Effector memory CD8-positive, alpha-beta T cell (primary cell): ENCODE measurements around the gene CSAD.

Experiments used
- ATAC-seq: fragments of 150-1000 bp; cut with Tn5 transposase; replicated peaks from 2 replicates; pipeline ENCODE4 v1.10.0; 2021; ENCODE audit warnings: mild to moderate bottlenecking, moderate library complexity
- DNase-seq, 3 experiments: peaks; one replicate each; pipeline ENCODE4 v3.0.0; 2021
- H3K27ac Mint-ChIP-seq, 2 donors: one replicate each; pipeline ENCODE4 v1.8.0; 2022; ENCODE audit warnings: mild to moderate bottlenecking in 2 of 2, mixed read lengths in 2 of 2, moderate library complexity in 2 of 2
- H3K27me3 Mint-ChIP-seq, 2 donors: one replicate each; pipeline ENCODE4 v1.8.0; 2022; ENCODE audit warnings: mixed read lengths in 2 of 2
- H3K36me3 Mint-ChIP-seq: one replicate; pipeline ENCODE4 v1.8.0; 2022; ENCODE audit warnings: mild to moderate bottlenecking, moderate library complexity, mixed read lengths; ENCODE audit not compliant: insufficient read depth
- H3K4me1 Mint-ChIP-seq, 2 donors: one replicate each; pipeline ENCODE4 v1.8.0; 2022; ENCODE audit warnings: low read depth in 2 of 2, mixed read lengths in 2 of 2
- H3K4me3 Mint-ChIP-seq, 2 donors: one replicate each; pipeline ENCODE4 v1.8.0; 2022; ENCODE audit warnings: mild to moderate bottlenecking in 2 of 2, mixed read lengths in 2 of 2, moderate library complexity in 2 of 2
- H3K9me3 Mint-ChIP-seq, 2 donors: one replicate each; pipeline ENCODE4 v1.8.0; 2022; ENCODE audit warnings: mixed read lengths in 2 of 2

The CSAD gene

DNA sequence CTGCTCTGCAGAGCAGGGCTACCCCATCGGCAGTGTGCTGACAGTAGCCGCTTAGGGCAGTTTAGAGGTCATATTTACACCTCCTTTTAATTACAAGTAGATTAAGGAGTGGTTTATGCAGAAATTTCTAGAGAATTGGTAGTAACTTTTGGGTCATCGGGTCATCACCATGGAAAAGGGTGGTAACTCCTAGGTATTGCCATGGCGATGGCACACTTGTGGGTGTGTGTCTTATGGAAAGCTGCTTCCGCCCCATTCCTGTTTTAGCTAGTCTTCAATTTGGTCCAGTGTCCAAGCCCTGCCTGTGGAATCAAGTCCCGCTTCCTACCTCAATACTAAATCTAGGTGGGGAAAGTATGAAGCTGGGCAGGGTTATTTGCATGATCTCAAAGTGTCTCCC, 29.7 kb downstream of the CSAD start:
- no peaks in the 10 kb centered on the region for H3K9me3 Mint-ChIP-seq
- no peak for ATAC-seq
- H3K27me3 Mint-ChIP-seq: no peaks in the 10 kb centered on the region
- no peak for DNase-seq
- no peak overlapping the region for H3K27ac Mint-ChIP-seq
- H3K4me3 Mint-ChIP-seq: no peak overlapping the region
- H3K36me3 Mint-ChIP-seq: peaks cover 3% of the 10 kb centered on the region
- no peaks in the 10 kb centered on the region for H3K4me1 Mint-ChIP-seq

DNA sequence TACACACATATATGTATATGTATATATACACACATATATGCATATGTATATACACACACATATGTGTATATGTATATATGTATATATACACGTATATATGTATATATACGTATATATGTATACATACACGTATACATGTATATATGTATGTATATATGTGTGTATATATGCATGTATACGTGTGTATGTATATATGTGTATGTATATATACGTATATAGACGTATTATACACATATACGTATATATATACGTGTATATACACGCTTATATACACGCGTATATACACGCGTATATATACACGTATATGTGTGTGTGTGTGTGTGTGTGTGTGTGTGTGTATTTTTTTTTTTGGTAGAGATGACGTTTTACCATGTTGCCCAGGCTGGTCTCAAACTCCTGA, 33.1 kb downstream of the CSAD start:
- H3K4me1 Mint-ChIP-seq: no peaks in the 10 kb centered on the region
- H3K4me3 Mint-ChIP-seq: no peak overlapping the region
- H3K27me3 Mint-ChIP-seq: no peaks in the 10 kb centered on the region
- DNase-seq: no peak
- no peak for ATAC-seq
- peaks cover 3% of the 10 kb centered on the region for H3K36me3 Mint-ChIP-seq
- no peaks in the 10 kb centered on the region for H3K9me3 Mint-ChIP-seq
- no peak overlapping the region for H3K27ac Mint-ChIP-seq

DNA sequence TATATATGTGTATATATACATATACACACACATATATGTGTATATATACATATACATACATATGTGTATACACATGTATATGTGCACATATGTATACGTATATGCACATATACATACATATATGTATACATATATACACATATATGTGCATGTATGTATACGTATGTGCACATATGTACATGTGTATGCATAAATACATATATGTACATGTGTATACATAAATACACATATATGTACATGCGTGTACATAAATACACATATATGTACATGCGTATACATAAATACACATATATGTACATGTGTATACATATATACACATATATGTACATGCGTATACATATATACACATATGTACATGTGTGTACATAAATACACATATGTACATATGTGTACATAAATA, 33.5 kb downstream of the CSAD start:
- DNase-seq (no peak), ATAC-seq (no peak)
- H3K9me3 Mint-ChIP-seq: no peaks in the 10 kb centered on the region
- H3K27ac Mint-ChIP-seq: no peak overlapping the region
- H3K4me3 Mint-ChIP-seq: no peak overlapping the region
- no peaks in the 10 kb centered on the region for H3K27me3 Mint-ChIP-seq
- peaks cover 3% of the 10 kb centered on the region for H3K36me3 Mint-ChIP-seq
- no peaks in the 10 kb centered on the region for H3K4me1 Mint-ChIP-seq

DNA sequence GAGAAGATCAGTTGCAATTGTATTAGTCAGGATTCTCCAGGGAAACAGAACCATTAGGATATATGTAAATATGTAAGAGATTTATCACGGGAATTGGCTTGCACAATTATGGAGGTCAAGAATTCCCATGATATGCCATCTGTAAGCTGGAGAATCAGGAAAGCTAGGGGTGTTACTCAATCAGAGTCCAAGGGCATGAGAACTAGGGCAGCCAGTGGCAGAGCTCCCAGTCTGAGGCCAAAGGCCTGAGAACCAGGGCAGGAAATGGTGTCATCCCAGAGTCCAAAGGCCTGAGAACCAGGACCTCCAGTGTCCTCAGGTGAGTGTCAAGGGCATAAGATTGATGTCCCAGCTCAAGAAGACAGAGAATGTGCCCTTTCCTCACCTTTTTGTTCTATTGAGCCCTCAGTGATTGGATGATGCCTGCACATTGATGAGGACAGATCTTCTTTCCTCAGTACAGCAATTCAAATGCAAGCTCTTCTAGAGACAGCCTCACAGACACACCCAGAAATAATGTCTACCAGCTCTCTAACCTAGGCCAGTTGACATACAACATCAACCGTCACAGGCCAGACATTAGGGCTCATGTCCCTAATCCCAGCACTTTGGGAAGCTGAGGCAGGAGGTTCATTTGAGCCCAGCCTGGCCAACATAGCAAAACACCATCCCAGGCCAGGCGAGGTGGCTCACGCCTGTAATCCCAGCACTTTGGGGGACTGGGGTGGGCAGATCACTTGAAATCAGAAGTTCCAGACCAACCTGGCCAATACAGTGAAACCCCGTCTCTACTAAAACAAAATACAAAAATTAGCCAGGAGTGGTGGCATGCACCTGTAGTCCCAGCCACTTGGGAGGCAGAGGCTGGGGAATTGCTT, 35.1 kb downstream of the CSAD start:
- Mint-ChIP-seq H3K27ac (no peak overlapping the region), H3K4me3 (no peak overlapping the region), H3K4me1 (no peaks in the 10 kb centered on the region), H3K36me3 (peaks cover 3% of the 10 kb centered on the region), H3K9me3 (no peaks in the 10 kb centered on the region), H3K27me3 (no peaks in the 10 kb centered on the region)
- ATAC-seq: no peak
- no peak for DNase-seq

DNA sequence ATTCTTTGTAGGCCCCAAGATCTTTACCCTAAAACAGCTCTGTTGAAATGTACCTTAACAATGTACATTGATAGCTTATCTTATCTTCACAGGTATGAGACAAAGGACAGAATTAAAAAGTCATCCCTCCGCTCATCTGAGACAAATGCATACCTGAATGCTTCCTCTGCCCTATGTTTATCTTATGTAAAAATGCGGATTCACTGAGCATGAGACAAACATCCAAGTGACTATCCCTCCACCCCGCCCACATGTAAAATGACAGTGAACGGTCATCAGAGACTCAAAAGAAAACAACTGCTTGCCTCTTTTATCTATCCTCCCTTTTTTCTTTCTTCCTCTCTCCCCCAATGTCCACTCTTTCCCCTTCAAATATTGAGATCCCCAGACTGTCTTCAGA, 37.4 kb downstream of the CSAD start:
- ATAC-seq (no peak), DNase-seq (no peak)
- no peaks in the 10 kb centered on the region for H3K9me3 Mint-ChIP-seq
- H3K27ac Mint-ChIP-seq: no peak overlapping the region
- H3K36me3 Mint-ChIP-seq: no peaks in the 10 kb centered on the region
- H3K4me3 Mint-ChIP-seq: no peak overlapping the region
- peaks cover 6 to 9% of the 10 kb centered on the region in 2 donors for H3K27me3 Mint-ChIP-seq
- no peaks in the 10 kb centered on the region for H3K4me1 Mint-ChIP-seq

DNA sequence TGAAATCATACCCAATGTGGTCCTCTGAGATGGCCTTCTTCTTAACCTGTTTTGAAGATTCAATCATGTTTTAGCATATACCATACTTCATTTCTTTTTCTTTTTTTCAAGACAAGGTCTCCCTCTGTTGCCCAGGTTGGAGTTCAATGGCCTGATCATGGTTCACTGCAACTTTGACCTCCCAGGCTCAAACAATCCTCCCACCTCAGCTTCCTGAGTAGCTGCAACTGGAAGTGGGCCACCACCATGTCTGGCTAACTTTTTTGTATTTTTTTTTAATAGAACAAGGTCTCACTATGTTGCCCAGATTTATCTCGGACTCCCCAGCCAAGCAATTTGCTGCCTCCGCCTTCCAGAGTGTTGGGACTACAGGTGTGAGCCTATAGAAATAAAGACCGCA, 47.0 kb downstream of the CSAD start:
- H3K4me1 Mint-ChIP-seq: no peaks in the 10 kb centered on the region
- H3K27ac Mint-ChIP-seq: peak overlapping the region in 1 of 2 donors; percentile 12
- H3K36me3 Mint-ChIP-seq: no peaks in the 10 kb centered on the region
- H3K4me3 Mint-ChIP-seq: no peak overlapping the region
- DNase-seq (no peak), ATAC-seq (no peak)
- no peaks in the 10 kb centered on the region for H3K9me3 Mint-ChIP-seq
- H3K27me3 Mint-ChIP-seq: peaks cover 26 to 27% of the 10 kb centered on the region in 2 donors

DNA sequence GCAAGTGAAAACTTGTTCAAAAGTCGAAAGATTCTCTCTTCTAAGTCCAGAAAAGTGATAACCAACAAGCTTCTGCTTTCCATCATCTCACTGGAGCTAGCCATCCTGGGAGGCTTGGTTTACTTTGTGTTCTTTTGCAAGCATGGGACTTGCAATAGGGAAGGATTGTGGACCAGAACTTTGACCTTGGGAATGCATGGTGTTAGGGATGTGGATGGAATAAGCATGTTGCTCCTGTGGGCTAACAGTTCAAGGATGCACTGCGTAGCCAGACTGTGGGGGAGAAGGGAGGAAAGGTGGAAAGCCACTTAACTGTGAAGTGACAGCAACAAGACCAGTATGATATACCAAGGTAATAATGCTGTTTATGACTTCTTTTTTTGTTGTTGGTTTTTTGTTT, 48.9 kb downstream of the CSAD start:
- no peaks in the 10 kb centered on the region for H3K4me1 Mint-ChIP-seq

DNA sequence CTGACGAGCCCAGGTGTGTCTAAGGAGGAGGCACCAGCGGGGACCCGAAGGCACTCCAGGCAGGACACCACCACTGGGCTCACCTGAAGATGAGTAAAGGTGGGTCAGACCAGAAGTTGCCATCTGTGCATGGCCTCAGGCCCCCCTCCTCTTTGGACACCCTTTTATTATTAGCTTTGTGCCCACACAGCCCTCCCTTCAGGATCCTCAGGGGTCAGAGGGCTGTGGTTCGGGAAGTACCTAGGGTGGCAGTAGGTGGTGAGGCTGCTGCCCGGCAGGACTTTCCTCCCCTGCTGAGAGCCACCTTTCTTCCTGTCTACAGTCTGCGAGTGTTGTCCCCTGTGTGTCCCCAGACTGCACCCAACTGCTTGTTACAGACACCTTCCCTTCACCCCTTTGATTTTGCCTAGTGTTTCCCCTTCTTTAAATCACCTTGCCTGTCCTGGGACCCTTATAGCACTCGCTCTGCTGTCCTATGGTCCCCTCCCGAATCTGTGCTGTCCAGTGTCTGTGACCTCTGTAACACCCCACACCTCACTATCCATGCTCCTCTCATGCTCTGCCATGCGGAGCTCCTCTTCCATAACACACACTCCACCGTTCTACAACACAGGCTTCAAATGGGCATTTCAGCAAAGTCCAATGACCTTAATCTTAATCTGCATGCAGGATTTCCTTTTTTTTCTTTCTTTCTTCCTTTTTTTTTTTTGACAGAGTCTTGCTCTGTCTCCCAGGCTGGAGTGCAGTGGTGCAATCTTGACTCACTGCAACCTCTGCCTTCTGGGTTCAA, 51.8 kb downstream of the CSAD start:
- Mint-ChIP-seq H3K4me1 (no peaks in the 10 kb centered on the region), H3K27ac (no peak overlapping the region), H3K9me3 (no peaks in the 10 kb centered on the region), H3K27me3 (peaks cover 14 to 15% of the 10 kb centered on the region in 2 donors), H3K4me3 (no peak overlapping the region), H3K36me3 (no peaks in the 10 kb centered on the region)
- DNase-seq: no peak
- no peak for ATAC-seq

More for the DNA sequence above, 48.9 kb downstream of the CSAD start:
- no peaks in the 10 kb centered on the region for H3K36me3 Mint-ChIP-seq
- ATAC-seq: no peak
- no peak overlapping the region for H3K4me3 Mint-ChIP-seq
- peaks cover 14 to 15% of the 10 kb centered on the region in 2 donors for H3K27me3 Mint-ChIP-seq
- DNase-seq: no peak
- H3K9me3 Mint-ChIP-seq: no peaks in the 10 kb centered on the region
- no peak overlapping the region for H3K27ac Mint-ChIP-seq

DNA sequence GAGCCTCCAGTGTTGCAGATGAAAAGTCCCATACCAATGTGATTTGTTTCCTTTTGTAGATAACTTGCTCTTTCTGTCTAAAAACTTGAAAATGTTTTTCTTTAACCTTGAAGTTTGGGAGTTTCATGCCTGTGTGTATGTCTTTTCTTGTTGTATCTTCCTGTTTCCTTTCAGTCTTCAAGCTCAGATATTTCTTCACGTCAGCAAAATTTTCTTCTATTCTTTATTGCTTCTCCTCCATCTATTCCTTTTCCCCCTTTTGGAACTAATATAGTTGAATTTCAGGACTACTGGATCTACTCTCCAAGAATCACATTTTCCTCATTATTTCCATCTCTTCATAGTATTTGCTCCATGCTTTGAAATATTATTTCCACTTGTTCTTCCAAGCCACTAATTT, 53.6 kb downstream of the CSAD start:
- no peak for ATAC-seq
- Mint-ChIP-seq H3K27ac (no peak overlapping the region), H3K4me1 (no peaks in the 10 kb centered on the region), H3K9me3 (no peaks in the 10 kb centered on the region), H3K36me3 (no peaks in the 10 kb centered on the region), H3K27me3 (peaks cover 14 to 15% of the 10 kb centered on the region in 2 donors), H3K4me3 (no peak overlapping the region)
- DNase-seq: no peak

DNA sequence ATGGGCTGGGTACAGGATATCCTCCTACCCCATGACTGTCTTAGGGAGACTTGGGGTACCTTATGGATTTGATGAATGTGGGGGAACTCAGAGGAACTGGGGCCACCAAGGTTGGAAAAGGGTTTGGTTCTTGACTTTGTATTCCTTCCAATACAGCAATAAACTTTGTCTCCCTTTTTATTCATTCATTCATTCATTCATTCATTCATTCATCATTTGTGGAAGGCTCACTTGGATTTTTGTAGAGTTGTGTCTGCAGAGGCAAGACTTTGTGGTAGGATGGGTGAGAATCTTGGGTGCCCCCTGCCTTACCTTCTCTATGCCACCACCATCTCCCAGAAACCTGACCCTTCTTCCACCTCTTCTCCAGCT, 56.4 kb downstream of the CSAD start:
- Mint-ChIP-seq H3K27me3 (peaks cover 4 to 5% of the 10 kb centered on the region in 2 donors), H3K4me3 (no peak overlapping the region), H3K9me3 (no peaks in the 10 kb centered on the region), H3K4me1 (no peaks in the 10 kb centered on the region), H3K27ac (no peak overlapping the region), H3K36me3 (no peaks in the 10 kb centered on the region)
- ATAC-seq (no peak), DNase-seq (no peak)

DNA sequence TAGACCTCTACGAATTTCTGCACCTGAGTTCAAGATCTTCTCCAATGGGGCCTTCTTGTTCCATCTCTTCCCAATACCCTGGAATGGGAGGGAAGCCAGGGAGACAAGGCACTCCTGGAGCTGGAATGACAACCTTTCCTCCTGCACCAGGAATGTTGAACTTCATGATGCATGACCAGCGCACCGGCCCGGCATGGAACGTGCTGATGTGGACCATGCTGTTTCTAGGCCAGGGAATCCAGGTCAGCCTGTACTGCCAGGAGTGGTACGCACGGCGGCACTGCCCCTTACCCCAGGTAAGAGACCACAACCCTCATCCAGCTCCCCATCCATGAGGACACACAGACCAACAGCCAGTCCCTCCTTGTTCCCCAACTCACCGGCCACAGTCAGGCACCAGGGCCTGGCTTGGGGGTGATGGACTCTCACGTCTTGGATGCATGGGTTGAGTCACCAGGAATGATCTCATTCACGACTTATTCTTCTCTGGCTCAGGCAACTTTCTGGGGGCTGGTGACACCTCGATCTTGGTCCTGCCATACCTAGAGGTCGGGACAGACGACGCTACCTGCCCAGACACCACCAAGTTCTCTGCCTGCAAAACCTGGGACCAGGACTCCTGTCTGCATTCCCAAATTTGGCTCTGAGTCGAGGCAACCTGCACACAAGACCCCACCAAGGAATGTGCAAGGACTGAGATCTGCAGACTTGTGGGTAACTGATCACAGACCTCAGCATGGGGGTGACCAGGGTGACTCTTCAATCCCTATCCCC, 57.0 kb downstream of the CSAD start:
- DNase-seq (no peak), ATAC-seq (no peak)
- Mint-ChIP-seq H3K4me1 (no peaks in the 10 kb centered on the region), H3K27me3 (no peaks in the 10 kb centered on the region), H3K9me3 (no peaks in the 10 kb centered on the region), H3K4me3 (no peak overlapping the region), H3K27ac (no peak overlapping the region), H3K36me3 (no peaks in the 10 kb centered on the region)

DNA sequence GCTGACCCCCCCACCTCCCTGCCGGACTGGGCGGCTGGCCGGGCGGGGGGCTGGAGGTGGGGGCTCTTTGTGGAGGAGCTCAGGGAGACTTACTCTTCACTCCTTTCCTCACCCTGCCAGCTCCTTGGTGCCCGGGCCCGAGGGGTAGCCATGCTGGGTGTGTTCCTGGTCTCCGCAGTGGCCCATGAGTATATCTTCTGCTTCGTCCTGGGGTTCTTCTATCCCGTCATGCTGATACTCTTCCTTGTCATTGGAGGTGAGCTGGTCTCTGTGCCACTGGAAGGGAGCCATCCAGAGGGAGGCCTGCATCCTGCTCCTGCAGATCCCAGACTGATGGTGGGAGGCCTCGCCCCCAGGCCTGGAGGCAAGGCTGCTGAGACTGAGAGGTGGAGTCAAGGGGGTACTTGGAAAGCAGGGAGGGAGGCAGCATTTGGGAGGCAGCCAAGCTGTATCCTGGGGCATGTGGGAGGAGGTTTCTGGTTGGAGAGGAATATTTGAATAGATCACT, 57.7 kb downstream of the CSAD start:
- no peaks in the 10 kb centered on the region for H3K9me3 Mint-ChIP-seq
- no peak overlapping the region for H3K4me3 Mint-ChIP-seq
- H3K27me3 Mint-ChIP-seq: no peaks in the 10 kb centered on the region
- no peaks in the 10 kb centered on the region for H3K4me1 Mint-ChIP-seq
- H3K36me3 Mint-ChIP-seq: no peaks in the 10 kb centered on the region
- no peak for ATAC-seq
- no peak overlapping the region for H3K27ac Mint-ChIP-seq
- DNase-seq: no peak

DNA sequence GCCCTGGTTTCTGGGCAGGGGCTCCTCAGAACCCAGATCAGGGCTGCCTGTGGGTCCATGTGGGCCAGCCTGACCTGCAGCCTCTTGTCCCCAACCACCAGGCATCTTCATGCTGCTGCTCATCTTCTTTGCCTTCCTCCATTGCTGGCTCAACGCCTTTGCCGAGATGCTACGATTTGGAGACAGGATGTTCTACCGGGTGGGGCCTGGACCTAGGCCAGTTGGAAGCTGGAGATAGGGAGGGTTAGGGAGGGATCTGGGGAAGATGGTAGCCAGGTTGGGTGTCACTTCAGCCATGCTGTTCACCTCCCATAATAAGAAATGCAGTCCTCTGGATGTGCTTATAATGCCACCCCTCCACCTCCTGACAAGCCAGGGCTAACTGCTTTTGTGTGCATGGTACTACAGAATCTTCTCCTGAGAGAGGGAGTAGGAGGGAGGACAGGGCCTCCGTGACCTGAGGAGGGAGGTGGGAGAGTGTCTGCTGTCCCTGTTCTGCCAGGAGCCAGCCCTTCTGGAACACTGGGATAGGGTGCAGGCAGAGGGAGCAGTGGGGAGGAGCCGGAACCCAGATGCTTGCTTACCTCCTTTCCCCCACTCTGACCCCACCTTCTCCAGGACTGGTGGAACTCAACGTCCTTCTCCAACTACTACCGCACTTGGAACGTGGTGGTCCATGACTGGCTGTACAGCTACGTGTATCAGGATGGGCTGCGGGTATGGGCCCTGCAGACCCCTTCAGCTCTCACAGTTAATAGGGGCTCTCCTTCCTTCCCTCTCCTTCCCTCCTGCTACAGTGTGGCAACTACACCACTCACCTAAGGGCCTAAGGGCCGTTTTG, 59.8 kb downstream of the CSAD start:
- no peak for DNase-seq
- ATAC-seq: no peak
- Mint-ChIP-seq H3K4me3 (no peak overlapping the region), H3K9me3 (no peaks in the 10 kb centered on the region), H3K36me3 (no peaks in the 10 kb centered on the region), H3K27ac (no peak overlapping the region), H3K27me3 (no peaks in the 10 kb centered on the region), H3K4me1 (no peaks in the 10 kb centered on the region)
